Choroid plexus epithelial cell (primary cell): Measurements from ENCODE around the gene P2RX3.

Source experiments
- DNase-seq: peaks from one replicate; pipeline ENCODE4 v3.0.0-alpha.2; 2010; ENCODE audit warnings: low read depth
- H3K4me3 ChIP-seq: 2 replicates; pipeline ENCODE4 v1.5.1; 2011; ENCODE audit warnings: low read depth, mild to moderate bottlenecking, control low read depth, low read length, moderate library complexity
- CTCF ChIP-seq: conservative IDR thresholded peaks from 2 replicates; pipeline ENCODE4 v1.5.1; 2011; ENCODE audit warnings: low read depth, mild to moderate bottlenecking, control low read depth, inconsistent platforms, low read length, moderate library complexity

Gene P2RX3

GRCh38 chr11:57300785-57301184 lies 37.4 kb upstream of the P2RX3 start:
- no peak for DNase-seq
- H3K4me3 ChIP-seq = no peak overlapping the region
- TF ChIP-seq CTCF = no peak

DNA sequence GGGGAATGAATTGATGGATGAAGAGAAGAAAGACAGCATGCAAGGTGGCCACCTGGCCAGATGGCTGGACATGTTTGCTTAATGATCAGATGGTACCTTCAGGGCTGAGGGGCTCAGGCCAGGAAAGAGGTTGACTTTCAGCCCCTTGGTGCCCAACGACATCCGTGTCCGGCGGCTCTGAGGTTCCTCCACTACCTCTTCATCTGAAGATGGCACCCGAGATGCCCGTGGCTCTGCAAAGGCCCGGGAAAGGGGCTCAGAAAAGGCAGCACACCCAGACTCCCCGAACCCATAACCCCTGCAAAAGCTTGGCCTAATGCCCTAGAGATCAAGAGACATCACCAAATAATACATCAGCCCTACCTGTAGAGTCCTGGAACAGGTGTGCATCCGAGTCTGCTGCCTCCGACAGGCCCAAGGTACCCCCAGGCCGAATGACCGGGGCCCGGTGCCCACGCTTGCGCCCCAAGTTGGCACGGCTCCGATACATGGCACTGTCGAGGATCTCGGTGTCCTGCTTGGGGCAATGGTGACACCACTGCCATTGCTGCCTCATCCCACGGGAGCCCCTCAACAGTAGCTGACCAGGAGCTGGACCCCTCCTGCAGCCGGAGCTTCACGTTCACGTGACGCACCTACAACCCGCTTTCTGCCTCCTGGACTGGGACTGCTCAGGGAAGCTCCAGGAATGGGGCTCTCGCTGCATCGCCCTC lies 36.3 kb upstream of the P2RX3 start:
- H3K4me3 ChIP-seq = no peak overlapping the region
- TF ChIP-seq CTCF = no peak
- DNase-seq = no peak

- no peak for TF ChIP-seq CTCF
- H3K4me3 ChIP-seq = no peak overlapping the region
- no peak for DNase-seq
Observed at GRCh38 chr11:57302489-57302888, 35.7 kb upstream of the P2RX3 start.

DNA sequence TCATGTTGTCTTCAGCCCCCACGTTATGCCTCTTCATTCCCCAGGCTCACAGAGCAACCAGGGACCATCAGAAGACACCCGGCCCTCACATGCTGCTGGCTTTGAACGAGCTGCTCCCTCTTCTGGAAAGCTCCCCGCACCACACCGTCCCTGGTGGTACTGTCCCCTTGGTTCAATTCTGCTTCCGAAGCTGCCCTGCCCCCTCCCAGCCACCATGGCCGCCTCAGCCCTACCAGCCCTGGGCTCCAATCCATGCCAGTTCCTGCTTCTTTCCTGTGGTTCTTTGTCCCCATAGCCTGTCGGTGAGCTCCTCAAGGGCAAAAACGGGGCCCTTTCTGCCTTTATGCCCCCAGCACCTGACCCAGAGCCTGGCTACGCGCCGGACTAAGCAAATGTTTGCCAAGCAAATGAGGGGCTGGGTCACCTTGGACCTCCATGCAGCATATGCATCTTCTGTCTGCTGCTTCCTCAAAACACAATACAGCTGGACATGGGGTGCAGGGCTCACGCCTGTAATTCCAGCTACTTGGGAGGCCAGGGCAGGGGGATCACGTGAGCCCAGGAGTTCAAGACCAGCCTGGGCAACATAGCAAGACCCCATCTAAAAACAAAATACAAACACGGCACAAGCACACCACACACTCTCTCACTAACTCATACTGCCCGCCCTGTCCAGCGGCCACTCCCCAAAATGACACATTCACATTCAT lies 34.7 kb upstream of the P2RX3 start:
- no peak for TF ChIP-seq CTCF
- no peak overlapping the region for H3K4me3 ChIP-seq
- DNase-seq = no peak

DNA sequence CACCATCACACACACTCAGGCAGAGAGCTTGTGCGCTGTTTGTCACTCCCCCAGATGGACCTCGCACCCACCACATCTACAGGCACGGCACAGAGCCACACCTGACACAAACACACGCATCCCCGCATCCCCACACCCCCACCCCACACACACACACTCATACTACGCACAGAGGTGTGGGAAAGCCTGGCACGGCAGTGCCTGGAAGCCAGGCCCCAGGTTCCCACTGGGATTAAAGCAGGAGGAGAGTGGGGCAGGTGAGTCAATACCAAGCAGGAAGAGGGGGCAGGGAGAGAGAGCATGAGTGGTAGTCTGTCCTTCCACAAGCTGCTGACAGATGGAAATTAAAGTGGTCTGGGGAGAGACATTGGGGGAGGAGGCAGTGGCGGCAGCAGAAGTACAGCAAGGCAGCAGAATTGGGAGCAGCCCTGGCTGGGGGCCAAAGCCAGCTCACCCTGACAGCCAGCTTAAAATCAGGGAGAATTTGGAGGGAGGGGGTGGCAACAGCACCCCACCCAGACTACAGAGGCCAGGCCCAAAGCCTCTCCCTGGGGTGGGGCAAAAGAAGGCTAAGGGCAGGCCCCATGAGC lies 34.1 kb upstream of the P2RX3 start:
- no peak overlapping the region for H3K4me3 ChIP-seq
- no peak for TF ChIP-seq CTCF
- DNase-seq = no peak

- TF ChIP-seq CTCF = no peak
- no peak overlapping the region for H3K4me3 ChIP-seq
- no peak for DNase-seq
Observed at GRCh38 chr11:57305523-57305922, 32.6 kb upstream of the P2RX3 start.
